Vagina (tissue), 2 donors: ENCODE results near the gene CFAP45.

Source experiments
- CTCF ChIP-seq, 3 experiments: fragments of 450-650 bp in 2 of 3; fragments of 200-600 bp in 1 of 3; sonication (generic) in 1 of 3; IDR thresholded peaks; one replicate each; pipeline ENCODE4 v1.5.1; 2017 to 2019; ENCODE audit warnings: antibody characterized with exemption in 3 of 3, mild to moderate bottlenecking in 2 of 3, moderate library complexity in 2 of 3
- POLR2A ChIP-seq, 2 donors: fragments of 450-650 bp; IDR thresholded peaks; one replicate each; pipeline ENCODE4 v1.6.1; 2017; ENCODE audit warnings: antibody characterized with exemption in 2 of 2, mild to moderate bottlenecking in 2 of 2, moderate library complexity in 2 of 2
- POLR2AphosphoS5 ChIP-seq, 2 donors: sonication (generic); formaldehyde crosslinking; IDR thresholded peaks; one replicate each; pipeline ENCODE4 v1.9.0; 2017; ENCODE audit warnings: antibody characterized with exemption in 2 of 2, mild to moderate bottlenecking in 2 of 2, low read depth in 1 of 2; ENCODE audit not compliant: insufficient read depth in 1 of 2

GRCh38 chr1:159889821-159890252 lies 10.1 kb downstream of the CFAP45 start:
- peak in 1 of 2 donors; percentile 45 for TF ChIP-seq POLR2AphosphoS5 (IDR thresholded peaks at IDR 0.05; ENCODE audit: insufficient read depth in 1 of 2, low read depth in 1 of 2)
- no peak for TF ChIP-seq POLR2A (IDR thresholded peaks at IDR 0.05)
- TF ChIP-seq CTCF (IDR thresholded peaks at IDR 0.05), result no peak
